NK-92 (cell line): Measurements from ENCODE around the gene MPZ.
"Not testable (repeated sequence)": the region's sequence is repeated elsewhere in the genome, so short reads cannot be mapped to it uniquely, and the experiment has no call there.

ENCODE experiments used
- DNase-seq: peaks from one replicate; lab custom pipeline; 2025; ENCODE audit not compliant: unreplicated experiment; lab: John Stamatoyannopoulos, UW

Gene MPZ

GRCh38 chr1:161309868-161310267 is at the start of gene MPZ:
Gene MPZ, minus strand, starts transcription at chr1:161309968. Its CDS starts 63 bp downstream, at chr1:161309905.
- no peak for DNase-seq

- no peak for DNase-seq
Observed at GRCh38 chr1:161359291-161359690, 49.5 kb upstream of the MPZ start.

DNA sequence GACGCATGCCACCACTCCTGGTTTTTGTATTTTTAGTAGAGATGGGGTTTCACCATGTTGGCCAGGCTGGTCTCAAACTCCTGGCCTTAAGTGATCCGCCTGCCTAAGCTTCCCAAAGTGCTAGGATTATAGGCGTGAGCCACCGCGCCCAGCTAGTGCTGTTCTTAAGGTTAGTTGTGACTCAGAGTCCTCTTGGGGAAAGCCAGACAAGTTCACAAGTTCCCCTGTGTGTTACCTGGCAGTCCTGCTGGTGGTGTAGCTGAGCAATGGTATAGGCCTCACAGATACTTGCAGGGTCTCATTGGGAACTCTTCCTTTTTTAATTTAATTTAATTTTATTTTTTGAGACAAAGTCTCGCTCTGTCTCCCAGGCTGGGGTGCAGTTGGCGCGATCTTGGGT is 47.3 kb upstream of the MPZ start:
- DNase-seq: no peak

DNA sequence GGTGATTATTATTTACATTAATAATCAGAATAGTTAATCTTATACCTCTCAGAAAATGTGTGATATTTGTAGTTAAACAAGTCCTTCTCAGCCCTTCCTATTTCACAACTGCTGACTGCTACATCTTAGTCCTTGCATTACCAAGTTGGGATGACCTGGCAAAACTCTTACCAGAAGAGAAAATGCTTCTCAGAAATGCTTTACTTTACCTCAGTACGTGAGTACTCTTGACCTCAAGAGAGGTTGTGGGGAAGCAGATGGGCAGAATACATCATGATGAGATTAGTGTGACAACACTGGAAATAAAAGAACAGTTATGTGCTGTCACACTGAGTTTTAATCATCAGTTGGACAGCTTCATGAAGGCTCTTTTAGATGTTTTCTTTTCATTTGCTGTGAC is 41.7 kb upstream of the MPZ start:
- no peak for DNase-seq

DNA sequence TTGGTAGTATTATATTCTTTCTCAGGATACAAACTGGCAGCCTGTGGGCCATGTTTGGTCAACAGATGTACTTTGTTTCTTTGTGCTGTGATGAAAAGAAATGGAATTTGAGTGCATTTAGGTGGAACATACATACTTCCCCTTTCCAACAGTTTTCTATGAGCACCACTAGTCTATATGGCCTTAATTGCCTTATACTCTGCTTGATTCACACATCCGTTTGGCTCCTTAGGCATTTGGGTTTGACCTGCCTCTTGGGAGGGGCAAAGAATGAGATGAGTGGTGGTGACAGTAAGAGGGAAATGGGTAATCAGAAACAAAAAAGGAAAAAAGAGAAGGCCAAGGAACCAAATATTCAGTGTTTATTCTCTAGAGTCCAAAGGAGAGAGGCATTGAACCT is 40.9 kb upstream of the MPZ start:
- DNase-seq: no peak

DNA sequence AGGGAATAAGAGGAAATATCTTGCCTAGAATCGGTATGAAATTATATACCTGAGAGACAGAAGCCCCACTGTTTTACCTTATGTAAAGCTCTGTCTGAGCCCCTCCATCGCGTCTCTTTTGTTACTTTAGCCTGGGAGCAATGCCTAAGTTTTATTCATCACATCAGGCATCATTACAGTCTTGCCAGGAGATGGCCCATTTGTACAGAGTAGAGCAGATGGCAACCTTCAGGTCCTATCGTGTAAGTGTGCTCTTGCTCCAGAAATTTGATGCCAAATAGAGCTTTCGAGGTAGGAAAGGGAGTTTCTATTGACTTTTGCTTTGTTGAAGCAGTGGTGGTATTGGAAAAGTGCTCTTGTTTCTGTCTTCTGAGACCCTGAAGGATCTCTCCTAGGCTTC is 33.1 kb upstream of the MPZ start:
- DNase-seq: no peak

DNA sequence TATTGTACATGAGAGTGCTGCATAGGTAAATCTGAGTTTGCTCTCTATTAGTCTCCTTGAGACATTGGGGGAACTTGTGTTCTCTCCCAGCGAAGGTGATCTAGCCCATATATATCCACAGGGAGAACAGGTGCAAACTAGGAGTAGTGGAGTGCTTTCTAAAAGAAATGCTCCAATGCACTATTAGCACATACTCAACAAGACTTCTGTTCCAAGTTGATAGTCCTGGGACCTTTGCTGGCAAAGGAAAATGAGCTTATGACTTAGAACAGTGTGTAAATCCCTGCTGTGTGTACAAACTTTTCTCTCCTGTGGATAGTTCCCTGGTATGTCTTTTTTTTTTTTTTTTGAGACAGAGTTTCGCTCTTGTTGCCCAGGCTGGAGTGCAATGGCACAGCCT is 32.4 kb upstream of the MPZ start:
- no peak for DNase-seq

DNA sequence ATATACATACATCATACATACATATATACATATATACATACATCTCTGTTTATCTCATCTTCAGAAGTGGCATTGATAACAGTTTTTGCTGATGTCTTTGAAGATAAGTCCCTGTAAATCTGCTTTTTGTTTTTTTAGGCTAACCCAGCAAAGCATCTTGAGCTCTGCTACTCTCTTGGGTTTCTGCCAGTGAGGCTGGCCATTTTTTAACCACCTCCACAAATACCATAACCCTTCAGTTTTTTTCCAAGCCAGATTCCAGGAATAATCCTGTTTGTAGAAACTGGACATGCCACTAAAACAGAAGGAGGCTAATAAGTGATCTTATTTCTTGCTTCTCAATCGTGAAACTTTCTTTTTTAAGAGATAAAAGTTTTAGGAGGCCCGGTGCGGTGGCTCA is 26.0 kb upstream of the MPZ start:
- DNase-seq: no peak

DNA sequence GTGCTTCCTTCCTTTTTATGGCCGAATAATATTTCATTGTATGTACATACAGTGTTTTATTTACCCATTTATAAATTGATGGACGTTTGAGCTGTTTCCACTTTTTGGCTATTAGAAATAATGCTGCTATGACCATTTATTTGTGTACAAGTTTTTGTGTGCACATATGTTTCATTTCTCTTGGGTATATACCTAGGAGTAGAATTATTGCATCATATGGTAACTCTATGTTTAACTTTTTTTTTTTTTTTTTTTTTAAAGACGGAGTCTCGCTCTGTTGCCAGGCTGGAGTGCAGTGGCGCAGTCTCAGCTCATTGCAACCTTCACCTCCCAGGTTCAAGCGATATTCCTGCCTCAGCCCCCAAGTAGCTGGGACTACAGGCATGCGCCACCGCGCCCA is 23.4 kb upstream of the MPZ start:
- no peak for DNase-seq

GRCh38 chr1:161330346-161330745 is 20.6 kb upstream of the MPZ start:
- no peak for DNase-seq

- no peak for DNase-seq
Observed at GRCh38 chr1:161324020-161324419, 14.3 kb upstream of the MPZ start.

GRCh38 chr1:161315841-161316674 is 6.3 kb upstream of the MPZ start:
- not testable (repeated sequence) for DNase-seq

DNA sequence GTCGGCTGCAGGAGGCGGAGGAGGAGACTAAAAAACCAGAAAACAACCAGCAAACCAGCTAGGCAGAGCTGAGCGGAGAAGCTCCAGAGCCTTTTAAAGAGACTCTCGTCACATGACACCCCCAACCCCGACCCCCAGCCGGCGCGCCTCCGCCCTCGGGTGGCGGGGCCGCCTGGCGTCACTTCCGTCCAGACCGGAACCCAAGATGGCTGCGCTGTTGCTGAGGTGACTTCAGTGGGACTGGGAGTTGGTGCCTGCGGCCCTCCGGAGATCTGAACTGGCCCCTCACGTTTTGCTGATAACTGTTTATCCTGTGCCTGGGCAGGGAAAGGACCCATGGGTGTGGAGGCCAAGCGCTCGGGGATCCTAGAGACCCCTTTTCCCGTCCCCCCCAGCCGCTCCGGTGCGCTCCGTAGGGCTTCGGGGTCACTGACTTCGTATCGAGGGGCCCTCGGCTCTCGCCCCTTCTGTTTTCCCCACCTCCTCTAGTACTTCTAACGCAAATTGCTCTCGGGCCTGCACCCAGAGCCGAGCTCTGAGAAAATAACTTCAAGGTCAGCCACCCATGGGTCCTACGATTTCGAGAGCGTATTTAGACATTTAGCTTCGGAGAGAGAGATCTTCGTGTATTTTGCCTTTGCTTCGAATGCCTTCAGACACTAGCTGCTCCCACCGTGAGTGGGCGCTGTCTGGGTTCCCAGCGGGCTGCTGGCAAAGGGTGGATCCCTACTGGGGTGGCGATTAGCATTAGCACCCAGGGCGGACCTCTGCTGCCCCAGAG is 4.6 kb upstream of the MPZ start, which contains the start of gene SDHC:
TSS of gene SDHC (plus strand) at position 181 of the 781 bp plus-strand sequence. CDS start at position 206, 25 bp downstream.
- DNase-seq: peak; percentile 33

GRCh38 chr1:161313554-161314200 is 3.9 kb upstream of the MPZ start:
- DNase-seq: no peak

- DNase-seq: no peak
Observed at GRCh38 chr1:161311595-161312181, 1.9 kb upstream of the MPZ start.

DNA sequence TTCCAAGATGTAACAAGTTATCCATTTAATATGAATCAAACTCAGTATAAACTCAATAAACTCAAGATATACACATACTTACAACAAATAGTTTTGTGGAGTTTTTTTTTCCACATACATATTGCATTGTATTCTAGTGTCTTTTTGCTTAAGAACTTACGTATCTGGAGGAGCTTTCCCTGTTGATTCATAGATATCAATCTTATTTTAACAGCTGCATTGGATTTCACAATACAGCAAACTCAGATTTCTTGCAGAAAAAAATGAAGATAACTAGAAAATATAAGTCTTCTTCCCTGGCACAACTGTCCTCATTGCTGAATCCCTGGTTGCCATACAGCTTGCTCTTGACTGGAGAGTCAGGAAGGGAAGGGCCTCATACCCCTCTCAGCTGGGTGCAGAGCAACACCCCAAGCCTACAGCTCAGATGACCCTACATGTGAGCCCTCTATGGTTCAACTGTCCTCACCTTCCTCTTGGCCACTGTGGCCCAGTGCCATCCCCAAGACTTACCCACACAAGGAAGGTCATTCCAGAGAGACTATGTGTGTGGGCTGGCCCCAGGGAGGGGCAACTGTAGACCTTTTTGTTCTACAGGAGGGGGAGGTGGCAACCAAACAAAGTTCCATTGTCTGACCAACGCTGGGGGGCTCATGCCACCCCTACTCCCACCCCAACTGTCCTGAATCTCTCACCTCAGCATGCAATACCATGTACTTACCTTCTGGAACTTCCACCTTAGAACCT is 1.7 kb downstream of the MPZ start:
- no peak for DNase-seq

DNA sequence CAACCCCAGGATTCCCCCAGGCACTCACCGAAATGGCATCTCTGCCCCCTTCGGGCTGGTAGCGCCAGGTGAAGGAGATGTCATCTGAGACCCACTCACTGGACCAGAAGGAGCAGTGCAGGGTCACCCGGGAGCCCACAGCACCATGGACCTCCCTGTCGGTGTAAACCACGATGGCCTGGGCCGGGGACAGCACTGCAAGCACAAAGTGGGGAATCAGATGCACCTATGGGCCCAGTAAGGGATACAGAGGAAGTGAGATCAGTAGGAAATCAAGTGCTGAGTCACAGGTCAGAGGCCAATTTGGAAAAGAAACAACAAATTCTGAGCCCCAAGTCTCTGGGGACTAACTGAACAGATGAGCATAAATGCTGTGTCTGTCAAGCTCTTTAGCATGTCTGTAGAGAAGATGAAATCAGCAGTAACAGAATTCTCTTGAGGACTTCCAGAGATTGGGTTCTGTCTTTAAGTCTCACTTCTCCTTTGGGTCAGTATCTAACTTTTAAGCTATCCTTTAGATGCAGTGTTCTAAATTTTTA is 2.5 kb downstream of the MPZ start:
- no peak for DNase-seq

DNA sequence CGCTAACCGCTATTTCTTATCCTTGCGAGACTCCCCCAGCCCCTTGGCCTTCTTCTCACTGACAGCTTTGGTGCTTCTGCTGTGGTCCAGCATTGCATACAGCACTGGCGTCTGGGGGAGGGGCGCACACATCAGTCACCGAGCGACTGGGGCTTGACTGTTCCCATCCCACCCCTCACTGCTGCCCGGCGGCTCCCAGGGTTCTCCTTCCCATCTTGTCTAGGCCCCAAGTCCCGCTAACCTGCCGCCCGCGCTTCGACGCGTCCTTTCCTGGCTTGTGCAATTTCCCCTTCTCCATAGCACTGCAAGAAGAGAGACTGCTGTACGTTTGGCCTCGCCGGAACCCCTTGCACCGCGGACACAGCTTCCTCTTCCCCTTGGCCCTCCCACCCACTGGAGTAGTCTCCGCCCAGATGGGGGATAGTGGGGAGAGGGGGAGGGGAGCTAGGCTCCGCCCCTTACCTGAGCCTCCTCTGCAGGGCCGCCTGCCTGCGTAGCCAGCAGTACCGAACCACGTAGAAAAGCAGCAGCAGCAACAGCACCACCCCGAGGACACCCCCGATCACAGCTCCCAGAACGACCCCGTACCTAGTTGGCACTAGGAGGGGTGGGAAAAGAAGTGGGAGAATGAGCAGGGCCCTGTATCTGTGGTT is 3.8 kb downstream of the MPZ start:
- no peak for DNase-seq

DNA sequence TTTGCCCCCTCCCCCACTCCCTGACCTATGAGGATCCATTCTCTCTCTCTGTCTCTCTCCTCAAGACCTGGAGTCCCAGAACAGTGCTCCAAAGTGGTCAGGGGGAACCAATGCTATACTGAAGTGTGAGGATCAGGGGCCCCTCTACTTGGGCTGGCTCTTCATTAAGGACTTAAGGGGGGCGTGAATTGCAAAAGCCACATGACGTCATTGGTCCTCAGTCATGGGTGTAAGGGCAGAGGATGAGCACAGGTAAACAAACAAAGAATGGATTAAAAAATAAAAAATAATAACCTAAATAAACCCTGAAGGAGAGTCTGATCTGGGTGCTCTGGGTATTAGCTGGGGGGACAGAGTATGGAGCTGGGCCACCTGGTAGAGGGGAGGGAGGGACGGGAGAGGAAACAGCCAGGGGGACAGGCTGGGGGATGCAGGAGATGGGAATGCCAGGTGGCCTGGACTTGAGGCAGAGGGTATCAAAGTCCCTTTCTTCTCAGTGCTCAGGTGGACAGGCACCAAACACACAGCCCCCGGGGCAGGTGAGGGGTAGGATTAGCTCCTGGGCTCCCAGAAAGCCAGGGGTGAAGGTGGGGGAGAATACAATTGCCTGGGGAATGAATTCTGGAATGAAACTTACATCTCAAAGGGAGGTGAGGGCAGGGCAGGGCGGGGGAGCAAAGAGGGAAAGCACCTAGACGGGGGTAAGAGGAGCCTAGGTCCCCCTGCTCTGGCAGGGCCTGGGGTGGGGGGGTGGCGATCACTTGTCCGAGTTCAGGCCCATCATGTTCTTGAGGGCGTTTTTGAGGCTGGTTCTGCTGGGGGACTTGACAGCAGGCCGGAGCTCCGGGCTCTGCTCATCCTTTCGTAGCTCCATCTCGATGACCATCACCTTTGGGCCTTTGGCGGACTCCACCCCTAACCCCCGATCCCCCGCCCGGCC is 4.6 kb downstream of the MPZ start:
- DNase-seq: no peak
